Endothelial cell of coronary artery (primary cell): Measurements from ENCODE around the gene ZFP36. TPM values are rescaled to one million over a fixed set of nuclear protein-coding genes. Genes with fewer than 3 reads are reported as not detected.

Experiments
- total RNA-seq: library from RNA; depleted of rRNA; stranded (reverse); fragments of >200 nt; gene quantifications from 2 replicates; pipeline ENCODE4 v1.2.3, GENCODE V29; 2014

ZFP36 gene, protein sequence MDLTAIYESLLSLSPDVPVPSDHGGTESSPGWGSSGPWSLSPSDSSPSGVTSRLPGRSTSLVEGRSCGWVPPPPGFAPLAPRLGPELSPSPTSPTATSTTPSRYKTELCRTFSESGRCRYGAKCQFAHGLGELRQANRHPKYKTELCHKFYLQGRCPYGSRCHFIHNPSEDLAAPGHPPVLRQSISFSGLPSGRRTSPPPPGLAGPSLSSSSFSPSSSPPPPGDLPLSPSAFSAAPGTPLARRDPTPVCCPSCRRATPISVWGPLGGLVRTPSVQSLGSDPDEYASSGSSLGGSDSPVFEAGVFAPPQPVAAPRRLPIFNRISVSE
- total RNA-seq, result 0.27 and 0.56 TPM in 2 replicates

DNA sequence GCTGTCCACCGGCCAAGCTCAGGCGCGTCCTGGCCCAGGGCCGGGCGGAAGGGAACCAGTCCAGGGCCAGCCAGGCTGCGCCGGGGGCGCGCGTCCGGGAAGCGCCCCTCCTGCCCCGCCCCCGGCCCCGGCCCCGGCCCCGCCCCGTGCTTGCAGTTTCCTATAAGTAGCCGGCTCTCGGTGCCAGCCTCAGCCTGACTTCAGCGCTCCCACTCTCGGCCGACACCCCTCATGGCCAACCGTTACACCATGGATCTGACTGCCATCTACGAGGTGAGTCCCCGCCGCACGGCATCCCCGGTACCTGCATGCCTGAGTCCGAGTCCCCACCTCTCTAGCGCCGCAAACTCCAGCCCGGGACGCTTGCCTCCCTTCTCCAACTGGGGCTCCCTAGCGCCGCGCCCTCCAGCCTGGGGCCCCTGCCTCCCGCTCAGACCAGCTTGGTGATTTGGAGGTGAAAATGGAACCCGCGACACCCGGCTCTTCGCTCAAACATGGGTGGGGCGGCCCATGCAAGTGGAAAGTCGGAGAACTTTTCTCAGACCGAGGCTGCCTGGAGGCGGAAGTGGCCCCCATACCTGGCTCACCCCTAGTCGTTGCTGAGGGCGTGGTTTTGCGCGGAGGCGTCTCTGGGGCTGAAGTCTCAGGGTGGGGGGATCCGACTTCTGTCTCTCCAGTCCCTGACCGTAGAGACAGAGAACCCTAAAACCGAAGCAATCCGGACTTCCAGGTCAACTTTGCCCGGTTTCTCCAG is at the start of gene ZFP36:
Gene ZFP36 (plus strand): TSS at position 192 of the 754 bp plus-strand sequence. CDS start 58 bp downstream, at position 250.

GRCh38 chr19:39390751-39391437 is 15.8 kb upstream of the ZFP36 start, which contains the start of the genes MED29 and PAF1:
Gene MED29, plus strand, starts transcription at chr19:39391378. Its CDS starts 45 bp downstream, at chr19:39391423.
Gene PAF1, minus strand, starts transcription at chr19:39391106. Its CDS starts 242 bp downstream, at chr19:39390864.

DNA sequence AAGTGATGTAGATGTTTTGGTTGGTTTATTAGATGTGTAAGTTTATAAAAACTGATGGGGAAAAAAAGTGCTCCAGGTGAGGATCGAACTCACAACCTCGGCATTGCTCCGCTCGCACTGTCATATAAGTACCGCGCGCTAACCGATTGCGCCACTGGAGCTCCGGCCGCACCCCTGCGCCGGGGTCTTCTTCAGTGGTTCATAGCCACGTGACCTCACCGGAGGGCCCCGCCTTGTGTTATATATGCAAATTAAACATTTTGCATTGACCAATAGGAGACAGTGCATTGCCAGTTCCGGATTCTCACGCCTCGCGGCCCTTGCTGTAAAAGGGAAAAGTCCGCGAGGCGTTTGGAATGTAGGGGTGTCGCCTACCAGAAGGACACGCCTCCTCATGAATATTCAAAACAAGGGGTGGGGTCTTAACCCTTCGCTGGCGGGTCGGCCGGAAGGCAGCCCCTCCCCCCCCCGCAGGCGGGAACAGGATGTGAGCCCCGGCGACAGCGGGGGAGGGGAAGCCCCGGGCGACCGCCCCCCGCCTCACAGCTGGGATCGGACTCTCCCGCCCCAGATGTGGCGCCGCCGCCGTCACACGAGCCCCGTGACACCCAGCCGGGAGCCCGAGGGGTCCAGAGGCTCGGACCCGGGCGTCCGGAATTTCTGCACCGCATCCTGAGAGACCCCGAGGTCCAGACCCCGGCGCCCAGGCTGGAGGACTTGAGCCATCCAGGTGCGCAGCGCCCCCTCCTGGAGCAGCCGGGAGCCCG is 5.6 kb downstream of the ZFP36 start, which contains the start of gene PLEKHG2:
Gene PLEKHG2 (plus strand): TSS at position 570 of the 767 bp plus-strand sequence. CDS start 1,418 bp downstream, outside the sequence.

GRCh38 chr19:39435499-39436349 is 29.1 kb downstream of the ZFP36 start, which contains the start of gene RPS16:
Gene RPS16, minus strand, starts transcription at chr19:39435949. Its CDS starts 54 bp downstream, at chr19:39435895.

GRCh38 chr19:39445196-39446111 is 38.8 kb downstream of the ZFP36 start, which contains the start of gene SUPT5H:
Gene SUPT5H, plus strand, starts transcription at chr19:39445582. Its CDS starts 309 bp downstream, at chr19:39445891.

Other genes starting within 250 kb of the ZFP36 start
- gene NCCRP1, start 209.9 kb upstream of the ZFP36 start, total RNA-seq, result not detected in 2 replicates
- gene SYCN, start 202.6 kb upstream of the ZFP36 start, total RNA-seq, result not detected in 2 replicates
- not detected in 2 replicates for gene IFNL3, start 161.8 kb upstream of the ZFP36 start, total RNA-seq
- gene IFNL4, start 158.0 kb upstream of the ZFP36 start, total RNA-seq, result not detected in 2 replicates
- gene IFNL2, start 138.5 kb upstream of the ZFP36 start, total RNA-seq, result not detected in 2 replicates
- not detected in 2 replicates for gene IFNL1, start 110.4 kb upstream of the ZFP36 start, total RNA-seq
- 0.18 and 0.19 TPM in 2 replicates for gene LRFN1, start 86.0 kb upstream of the ZFP36 start, total RNA-seq
- 13.7 and 28.2 TPM in 2 replicates for gene GMFG, start 70.8 kb upstream of the ZFP36 start, total RNA-seq
- gene SAMD4B, start 64.4 kb upstream of the ZFP36 start, total RNA-seq, result 30.9 and 37.5 TPM in 2 replicates
- gene PAF1, start 15.7 kb upstream of the ZFP36 start, total RNA-seq, result 35.8 and 45.0 TPM in 2 replicates
- gene MED29, start 15.5 kb upstream of the ZFP36 start, total RNA-seq, result 9.7 and 12.4 TPM in 2 replicates
- 17.5 and 21.0 TPM in 2 replicates for gene PLEKHG2, start 5.8 kb downstream of the ZFP36 start, total RNA-seq
- gene RPS16, start 29.1 kb downstream of the ZFP36 start, total RNA-seq, result 106 and 208 TPM in 2 replicates
- gene SUPT5H, start 38.7 kb downstream of the ZFP36 start, total RNA-seq, result 63.1 and 65.6 TPM in 2 replicates
- gene TIMM50, start 74.0 kb downstream of the ZFP36 start, total RNA-seq, result 57.4 and 77.4 TPM in 2 replicates
- gene DLL3, start 92.1 kb downstream of the ZFP36 start, total RNA-seq, result 0.19 and 0.63 TPM in 2 replicates
- not detected in 2 replicates for gene SELENOV, start 108.3 kb downstream of the ZFP36 start, total RNA-seq
- gene EID2B, start 126.0 kb downstream of the ZFP36 start, total RNA-seq, result 3.0 and 3.1 TPM in 2 replicates
- gene EID2, start 133.3 kb downstream of the ZFP36 start, total RNA-seq, result 15.8 and 16.3 TPM in 2 replicates
- gene LGALS13, start 195.7 kb downstream of the ZFP36 start, total RNA-seq, result not detected in 2 replicates
- not detected in 2 replicates for gene LGALS16, start 249.1 kb downstream of the ZFP36 start, total RNA-seq